NCI-H345 (cell line): Measurements from ENCODE around the gene MED12L.

Source experiments
- DNase-seq: peaks from one replicate; lab custom pipeline; 2025; lab: John Stamatoyannopoulos, UW

The MED12L gene

GRCh38 chr3:151300539-151300938, 215.1 kb downstream of the MED12L start:
- no peak for DNase-seq

- no peak for DNase-seq
Observed at GRCh38 chr3:151301787-151302186, 216.3 kb downstream of the MED12L start.

GRCh38 chr3:151303751-151304150, 218.3 kb downstream of the MED12L start:
- DNase-seq: no peak

GRCh38 chr3:151305060-151305774, 219.8 kb downstream of the MED12L start:
- DNase-seq: no peak

GRCh38 chr3:151305775-151306151, 220.3 kb downstream of the MED12L start:
- DNase-seq: no peak

GRCh38 chr3:151306168-151306810, 220.8 kb downstream of the MED12L start:
- no peak for DNase-seq

GRCh38 chr3:151307131-151307530, 221.7 kb downstream of the MED12L start:
- DNase-seq: no peak

- DNase-seq: no peak
Observed at GRCh38 chr3:151307583-151308488, 222.4 kb downstream of the MED12L start.

GRCh38 chr3:151309566-151309965, 224.1 kb downstream of the MED12L start:
- no peak for DNase-seq

- no peak for DNase-seq
Observed at GRCh38 chr3:151312972-151313371, 227.5 kb downstream of the MED12L start.

GRCh38 chr3:151314137-151314536, 228.7 kb downstream of the MED12L start:
- no peak for DNase-seq

- DNase-seq: no peak
Observed at GRCh38 chr3:151314593-151314992, 229.1 kb downstream of the MED12L start.

- DNase-seq: no peak
Observed at GRCh38 chr3:151315136-151315535, 229.7 kb downstream of the MED12L start.

GRCh38 chr3:151315846-151316245, 230.4 kb downstream of the MED12L start:
- no peak for DNase-seq

GRCh38 chr3:151316267-151316991, 231.0 kb downstream of the MED12L start, which contains the start of gene GPR87:
Gene GPR87 (minus strand): TSS chr3:151316820. CDS start chr3:151300100, 16,720 bp downstream.
- DNase-seq: no peak

GRCh38 chr3:151318313-151318712, 232.8 kb downstream of the MED12L start:
- no peak for DNase-seq

- no peak for DNase-seq
Observed at GRCh38 chr3:151318991-151319390, 233.5 kb downstream of the MED12L start.

- DNase-seq: no peak
Observed at GRCh38 chr3:151319628-151320027, 234.2 kb downstream of the MED12L start.

- DNase-seq: no peak
Observed at GRCh38 chr3:151320131-151320530, 234.7 kb downstream of the MED12L start.

GRCh38 chr3:151321526-151321925, 236.1 kb downstream of the MED12L start:
- no peak for DNase-seq

GRCh38 chr3:151322511-151322910, 237.0 kb downstream of the MED12L start:
- no peak for DNase-seq
